Neutrophil (primary cell): ENCODE measurements around the gene IL15RA.
"Not testable (repeated sequence)": the region's sequence is repeated elsewhere in the genome, so short reads cannot be mapped to it uniquely, and the experiment has no call there.

Experiments
- H3K27ac ChIP-seq: fragments of 200-600 bp; sonication (generic); 2 replicates; pipeline ENCODE4 v1.5.1; 2016; ENCODE audit warnings: mild to moderate bottlenecking, moderate library complexity
- H3K27me3 ChIP-seq: fragments of 200-600 bp; sonication (generic); 2 replicates; pipeline ENCODE4 v1.6.0; 2016; ENCODE audit warnings: mild to moderate bottlenecking
- H3K36me3 ChIP-seq: fragments of 200-600 bp; sonication (generic); 2 replicates; pipeline ENCODE4 v1.5.1; 2017
- H3K4me1 ChIP-seq, 2 experiments: fragments of 200-600 bp in 1 of 2; sonication (generic) in 1 of 2; 1 replicate in 1 of 2; 2 replicates in 1 of 2; pipeline versions ENCODE4 v1.5.1 to v1.6.1; 2013 to 2016; ENCODE audit warnings: low read depth in 1 of 2, low read length in 1 of 2, mild to moderate bottlenecking in 1 of 2, moderate library complexity in 1 of 2; ENCODE audit not compliant: control insufficient read depth in 1 of 2, insufficient read depth in 1 of 2
- H3K4me3 ChIP-seq, 2 experiments: fragments of 200-600 bp in 1 of 2; sonication (generic) in 1 of 2; 1 replicate in 1 of 2; 2 replicates in 1 of 2; pipeline ENCODE4 v1.5.1; 2013 to 2016; ENCODE audit warnings: low read depth in 1 of 2, low read length in 1 of 2, mild to moderate bottlenecking in 1 of 2, moderate library complexity in 1 of 2
- H3K9me3 ChIP-seq: fragments of 200-600 bp; sonication (generic); 2 replicates; pipeline ENCODE4 v1.5.1; 2016
- CTCF ChIP-seq: fragments of 200-600 bp; sonication (generic); IDR thresholded peaks from 2 replicates; pipeline ENCODE4 v1.5.1; 2016; ENCODE audit warnings: antibody characterized with exemption

The IL15RA gene

GRCh38 chr10:5963591-5963990 is 13.8 kb downstream of the IL15RA start:
- H3K4me3 ChIP-seq = no peak overlapping the region
- no peak for TF ChIP-seq CTCF
- no peaks in the 10 kb centered on the region for H3K36me3 ChIP-seq
- H3K27me3 ChIP-seq = no peaks in the 10 kb centered on the region
- no peaks in the 10 kb centered on the region for H3K9me3 ChIP-seq
- no peaks in the 10 kb centered on the region for H3K4me1 ChIP-seq
- H3K27ac ChIP-seq = no peak overlapping the region

- no peaks in the 10 kb centered on the region for H3K9me3 ChIP-seq
- H3K4me1 ChIP-seq = no peaks in the 10 kb centered on the region
- H3K27me3 ChIP-seq = no peaks in the 10 kb centered on the region
- H3K27ac ChIP-seq = no peak overlapping the region
- no peak for TF ChIP-seq CTCF
- no peak overlapping the region for H3K4me3 ChIP-seq
- H3K36me3 ChIP-seq = no peaks in the 10 kb centered on the region
Observed at GRCh38 chr10:5963071-5963470, 14.3 kb downstream of the IL15RA start.

- not testable (repeated sequence) for H3K27ac ChIP-seq, H3K4me3 ChIP-seq, H3K9me3 ChIP-seq, H3K4me1 ChIP-seq, H3K36me3 ChIP-seq, H3K27me3 ChIP-seq
Observed at GRCh38 chr10:5962358-5962940, 14.9 kb downstream of the IL15RA start.

- H3K4me1 ChIP-seq = no peaks in the 10 kb centered on the region
- H3K9me3 ChIP-seq = no peaks in the 10 kb centered on the region
- H3K36me3 ChIP-seq = no peaks in the 10 kb centered on the region
- no peak overlapping the region for H3K4me3 ChIP-seq
- no peak for TF ChIP-seq CTCF
- no peaks in the 10 kb centered on the region for H3K27me3 ChIP-seq
- no peak overlapping the region for H3K27ac ChIP-seq
Observed at GRCh38 chr10:5961405-5962100, 15.8 kb downstream of the IL15RA start.

GRCh38 chr10:5960973-5961275 is 16.4 kb downstream of the IL15RA start:
- H3K4me1 ChIP-seq, H3K9me3 ChIP-seq, H3K4me3 ChIP-seq, H3K27ac ChIP-seq, H3K36me3 ChIP-seq, H3K27me3 ChIP-seq: not testable (repeated sequence)

- no peaks in the 10 kb centered on the region for H3K9me3 ChIP-seq
- no peak for TF ChIP-seq CTCF
- H3K4me3 ChIP-seq = no peak overlapping the region
- no peaks in the 10 kb centered on the region for H3K27me3 ChIP-seq
- H3K27ac ChIP-seq = no peak overlapping the region
- no peaks in the 10 kb centered on the region for H3K4me1 ChIP-seq
- no peaks in the 10 kb centered on the region for H3K36me3 ChIP-seq
Observed at GRCh38 chr10:5960070-5960972, 17.0 kb downstream of the IL15RA start.
